Cardiac fibroblast (primary cell): Measurements from ENCODE around the gene PLCZ1.

Experiments
- DNase-seq, 2 donors: peaks; one replicate each; pipeline versions ENCODE4 v3.0.0 to v3.0.0-alpha.2; 2010; ENCODE audit warnings: low read depth in 2 of 2
- H3K4me3 ChIP-seq, 2 donors: replicated peaks in 1 of 2; 1 replicate in 1 of 2; 2 replicates in 1 of 2; pipeline ENCODE4 v1.5.1; 2011; ENCODE audit warnings: low read depth in 2 of 2, low read length in 2 of 2, mild to moderate bottlenecking in 2 of 2, moderate library complexity in 1 of 2
- CTCF ChIP-seq: IDR thresholded peaks from one replicate; pipeline ENCODE4 v1.5.1; 2011; ENCODE audit warnings: low read depth, mild to moderate bottlenecking, low read length, inconsistent platforms

Gene PLCZ1

DNA sequence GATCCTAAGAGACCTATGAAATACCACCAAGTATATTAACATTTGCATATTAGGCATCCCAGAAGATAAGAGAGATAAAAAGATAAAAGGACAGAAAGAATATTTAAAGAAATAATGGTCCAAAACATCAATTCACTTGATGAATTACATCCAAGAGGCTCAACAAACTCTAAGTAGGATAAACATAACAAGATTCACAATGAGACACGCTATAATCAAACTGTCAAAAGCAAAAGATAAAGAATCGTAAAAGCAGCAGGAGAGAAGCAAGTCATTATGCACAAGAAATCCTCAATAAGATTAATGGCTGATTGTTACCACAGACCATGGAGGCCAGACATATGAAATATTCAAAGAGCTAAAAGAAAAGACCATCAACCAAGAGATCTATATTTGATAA lies 79.6 kb downstream of the PLCZ1 start:
- DNase-seq = no peak
- no peak overlapping the region for H3K4me3 ChIP-seq
- TF ChIP-seq CTCF = no peak

GRCh38 chr12:18655351-18655750 lies 82.5 kb downstream of the PLCZ1 start:
- H3K4me3 ChIP-seq = no peak overlapping the region
- DNase-seq = no peak
- TF ChIP-seq CTCF = no peak

- no peak for TF ChIP-seq CTCF
- no peak overlapping the region for H3K4me3 ChIP-seq
- DNase-seq = no peak
Measured at GRCh38 chr12:18653465-18653864, 84.3 kb downstream of the PLCZ1 start.

GRCh38 chr12:18652596-18652995 lies 85.2 kb downstream of the PLCZ1 start:
- H3K4me3 ChIP-seq = no peak overlapping the region
- DNase-seq = no peak
- TF ChIP-seq CTCF = no peak

DNA sequence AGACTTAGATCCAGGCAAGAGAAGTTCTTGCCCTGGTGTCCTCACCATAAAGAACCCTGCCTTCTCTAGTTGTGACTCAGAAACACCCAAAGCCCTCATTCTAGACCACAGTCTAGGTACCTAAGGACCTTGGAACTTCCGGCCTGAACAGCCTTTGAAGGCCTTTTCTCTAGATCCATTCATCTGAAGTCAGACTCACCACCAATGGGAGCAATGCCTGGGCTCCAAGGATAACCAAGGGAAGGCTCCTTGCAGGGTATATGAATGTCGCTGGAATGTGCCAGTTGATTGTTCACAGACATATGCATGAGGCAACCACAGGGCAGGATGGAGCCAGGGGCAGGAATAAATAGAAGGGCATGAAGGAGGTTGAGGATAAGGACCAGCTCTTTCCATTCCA lies 86.3 kb downstream of the PLCZ1 start:
- peak in 1 of 2 donors; percentile 0 for DNase-seq
- TF ChIP-seq CTCF = no peak

DNA sequence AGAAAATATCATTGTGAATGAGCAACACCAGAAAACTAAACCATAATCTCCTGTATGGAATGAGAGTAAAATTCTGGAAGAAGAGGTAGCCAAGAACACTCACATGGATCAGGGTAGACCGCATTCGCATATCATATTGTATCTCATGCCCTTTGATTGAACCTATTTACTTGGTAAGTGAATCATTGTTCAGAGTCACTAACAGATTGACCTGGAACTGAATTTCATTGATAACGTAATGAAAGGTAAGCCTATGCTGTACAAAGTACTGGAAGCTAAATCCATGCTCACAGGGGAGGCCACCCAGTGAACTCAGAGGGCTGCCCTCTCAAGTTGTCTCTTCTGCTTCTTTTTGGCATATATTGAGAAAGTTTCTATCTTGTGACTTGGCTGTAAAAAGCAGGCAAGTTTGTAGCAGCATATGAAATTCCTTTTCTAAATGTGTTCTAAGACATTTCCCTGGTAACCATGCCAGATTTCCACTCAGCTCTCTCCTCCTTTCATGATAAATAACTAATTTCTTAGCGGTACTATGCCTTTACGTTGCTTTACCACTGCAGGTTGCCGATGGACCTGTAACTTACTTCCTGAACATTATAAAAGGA lies 91.4 kb downstream of the PLCZ1 start:
- peak in 1 of 2 donors; percentile 22 for DNase-seq
- no peak overlapping the region for H3K4me3 ChIP-seq
- TF ChIP-seq CTCF = no peak

More for the DNA sequence above, 86.3 kb downstream of the PLCZ1 start:
- no peak overlapping the region for H3K4me3 ChIP-seq

GRCh38 chr12:18644564-18644963 lies 93.2 kb downstream of the PLCZ1 start:
- DNase-seq = no peak
- H3K4me3 ChIP-seq = no peak overlapping the region
- TF ChIP-seq CTCF = no peak
